Skin of body (tissue), 3 donors: ENCODE results near the gene URAD. TPM values are rescaled to one million over a fixed set of nuclear protein-coding genes. Genes with fewer than 3 reads are reported as not detected.

Source experiments
- DNase-seq: peaks from one replicate; lab custom pipeline; 2025; lab: John Stamatoyannopoulos, UW
- small RNA-seq: library from RNA; depleted of rRNA; stranded (forward); fragments of <200 nt; gene quantifications from one replicate; pipeline ENCODE3, GENCODE V24; 2014; ENCODE audit warnings: low replicate concordance
- total RNA-seq: library from RNA; depleted of rRNA; stranded (reverse); fragments of >200 nt; gene quantifications from one replicate; pipeline ENCODE4 v1.2.3, GENCODE V29; 2014

Gene URAD
- total RNA-seq, 1 donor from 2014 or later, result not detected

GRCh38 chr13:27956576-27957300, 31.8 kb downstream of the URAD start:
- no peak for DNase-seq

DNA sequence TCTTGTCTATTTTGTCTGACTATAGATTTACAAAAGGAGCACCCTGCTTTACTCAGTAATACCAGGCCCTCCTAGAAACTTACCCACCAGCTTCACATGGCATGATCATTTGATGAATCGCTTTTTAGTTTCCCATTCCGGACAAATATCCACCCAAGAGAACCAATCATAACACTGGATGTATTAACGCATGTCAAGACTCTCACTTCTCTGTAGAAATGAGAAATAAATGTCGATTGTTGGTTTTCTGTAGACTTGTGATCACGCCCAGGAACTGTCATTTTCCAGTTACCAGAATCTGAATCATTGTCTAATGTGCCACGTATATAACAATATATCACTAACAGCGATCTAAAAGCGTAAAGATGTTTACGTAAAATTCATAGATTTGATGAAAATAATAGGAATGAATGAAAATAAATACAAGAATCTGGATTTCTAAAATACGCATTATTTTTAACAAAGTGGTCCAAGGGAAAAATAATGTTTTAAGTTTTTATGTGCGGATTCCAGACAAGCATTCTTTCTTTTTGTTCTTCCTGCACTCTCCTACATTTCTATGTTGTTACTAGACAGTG, 33.4 kb downstream of the URAD start:
- DNase-seq, result no peak

GRCh38 chr13:27954406-27954851, 34.1 kb downstream of the URAD start:
- DNase-seq, result no peak

DNA sequence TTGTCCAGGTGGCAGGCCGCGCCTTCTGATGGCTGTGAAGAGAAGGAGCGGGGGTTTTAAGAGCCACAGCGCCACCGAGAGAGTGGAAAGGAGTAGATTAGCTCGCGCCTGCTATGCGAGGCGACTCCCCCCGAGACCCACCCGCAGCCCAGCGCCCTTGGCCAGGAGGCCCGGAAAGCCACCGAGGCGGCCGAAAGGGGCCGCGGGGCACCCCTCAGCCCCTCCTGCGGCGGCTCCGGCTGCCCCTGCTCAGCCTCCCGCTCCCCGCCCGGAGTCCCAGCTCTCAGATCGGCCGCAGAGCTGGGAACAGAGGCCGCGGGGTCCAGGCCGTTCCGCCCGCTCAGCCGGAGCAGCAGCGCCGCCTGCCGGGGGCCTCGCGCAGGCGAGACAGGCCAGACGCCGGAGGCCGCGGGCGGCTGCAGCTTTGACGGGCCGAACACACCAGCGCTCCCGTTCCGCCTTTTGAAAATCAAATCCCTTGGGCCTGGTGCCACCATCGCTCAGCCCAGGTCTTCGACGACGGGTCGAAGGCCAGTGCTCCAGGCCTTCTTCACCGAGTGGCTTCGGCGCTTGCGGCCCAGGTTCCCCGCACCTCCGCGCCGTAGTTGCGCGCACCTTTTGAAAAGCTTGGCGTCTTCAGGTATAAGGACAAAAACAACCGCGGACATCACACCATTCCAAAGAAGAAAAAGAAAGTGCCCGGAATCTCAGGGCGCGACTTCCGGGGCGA, 34.7 kb downstream of the URAD start:
- peak; percentile 13 for DNase-seq

GRCh38 chr13:27952876-27953675, 35.4 kb downstream of the URAD start:
- DNase-seq, result no peak

GRCh38 chr13:27942972-27943371, 45.5 kb downstream of the URAD start:
- no peak for DNase-seq

DNA sequence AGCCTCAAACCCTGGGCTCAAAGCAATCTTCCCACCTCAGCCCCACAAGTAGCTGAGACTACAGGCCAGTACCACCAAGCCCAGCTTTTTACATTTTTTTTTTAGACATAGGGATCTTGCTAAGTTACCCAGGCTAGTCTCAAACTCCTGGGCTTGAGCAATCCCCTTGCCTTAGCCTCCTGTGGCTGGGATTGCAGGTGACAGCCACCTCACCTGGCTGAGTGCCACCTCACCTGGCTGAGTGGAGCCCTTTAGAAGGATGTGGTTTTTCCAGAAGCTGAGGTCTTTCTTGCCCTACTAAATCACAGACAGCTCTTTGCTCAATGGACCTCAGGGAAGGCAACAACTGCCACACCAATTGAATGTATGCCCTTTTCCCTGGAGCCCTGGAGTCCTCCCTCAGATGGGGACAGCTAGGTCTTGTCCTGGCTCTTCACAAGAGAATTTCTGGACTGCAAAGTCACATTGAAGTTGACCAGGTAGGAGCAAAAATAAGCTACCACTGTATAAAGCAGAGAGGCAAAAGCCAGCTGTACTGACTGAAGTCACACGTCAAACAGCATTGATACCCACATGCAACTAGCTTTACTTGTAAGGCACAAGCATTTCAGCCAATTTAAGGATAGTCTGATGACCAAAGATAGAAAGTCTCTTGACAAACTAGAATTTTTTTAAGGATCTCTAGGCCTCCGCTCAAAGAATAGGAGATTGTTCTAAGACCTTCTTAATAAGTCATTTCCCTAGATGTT, 54.7 kb downstream of the URAD start:
- DNase-seq, result no peak

DNA sequence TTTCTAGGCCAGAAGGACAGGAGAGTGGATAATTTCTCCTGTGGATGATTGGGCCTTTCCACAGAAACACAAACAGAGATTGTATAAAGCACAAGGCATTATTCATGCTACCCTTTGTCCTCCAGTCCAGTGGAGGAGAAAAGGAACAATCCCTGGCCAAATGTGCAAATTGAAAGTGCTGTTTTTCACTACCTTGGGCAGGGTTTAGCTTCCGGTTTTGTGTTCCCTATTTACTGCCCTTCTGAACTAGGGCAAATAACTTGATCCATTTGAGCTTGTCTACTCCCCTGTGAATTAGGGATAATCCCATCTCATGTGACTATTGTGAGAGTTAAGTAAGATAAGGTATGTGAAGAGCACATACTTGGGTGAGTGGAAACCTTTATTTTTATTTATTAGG, 55.4 kb downstream of the URAD start:
- DNase-seq, result no peak

GRCh38 chr13:27929868-27930267, 58.6 kb downstream of the URAD start:
- DNase-seq, result no peak

- DNase-seq, result no peak
These were observed 59.4 kb downstream of the URAD start for GRCh38 chr13:27928805-27929753.

DNA sequence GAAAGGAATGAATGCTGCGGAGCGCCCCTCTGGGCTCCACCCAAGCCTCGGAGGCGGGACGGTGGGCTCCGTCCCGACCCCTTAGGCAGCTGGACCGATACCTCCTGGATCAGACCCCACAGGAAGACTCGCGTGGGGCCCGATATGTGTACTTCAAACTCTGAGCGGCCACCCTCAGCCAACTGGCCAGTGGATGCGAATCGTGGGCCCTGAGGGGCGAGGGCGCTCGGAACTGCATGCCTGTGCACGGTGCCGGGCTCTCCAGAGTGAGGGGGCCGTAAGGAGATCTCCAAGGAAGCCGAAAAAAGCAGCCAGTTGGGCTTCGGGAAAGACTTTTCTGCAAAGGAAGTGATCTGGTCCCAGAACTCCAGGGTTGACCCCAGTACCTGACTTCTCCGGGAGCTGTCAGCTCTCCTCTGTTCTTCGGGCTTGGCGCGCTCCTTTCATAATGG, 60.1 kb downstream of the URAD start:
- no peak for DNase-seq

Small RNA genes within 50 kb of the gene (small RNA-seq; reads per million reads assigned to genes)
- gene ATP5F1EP2 (not detected), gene RN7SL272P (not detected)

Other genes with a start within 250 kb of the URAD start
- not detected for gene GSX1, start 196.2 kb downstream of the URAD start, total RNA-seq
- 0.10 TPM for gene PDX1, start 68.7 kb downstream of the URAD start, total RNA-seq
- gene CDX2, start 19.4 kb downstream of the URAD start, total RNA-seq, result not detected
- 0.59 TPM for gene FLT3, start 111.9 kb upstream of the URAD start, total RNA-seq
- gene PAN3, start 149.9 kb upstream of the URAD start, total RNA-seq, result 42.6 TPM